A549 (cell line): ENCODE measurements around the gene TMEM106B. TPM values are rescaled to one million over a fixed set of nuclear protein-coding genes. Genes with fewer than 3 reads are reported as not detected.

Source experiments
- ATAC-seq, 2 experiments: fragments of 200-7000 bp in 1 of 2; fragments of >200 bp in 1 of 2; cut with Nextera tagmentation in 1 of 2; cut with Tn5 transposase in 1 of 2; 3 replicates each; pipeline versions ENCODE4 v1.8.0 to v1.9.1; 2018 to 2020; ENCODE audit warnings: mild to moderate bottlenecking in 1 of 2, moderate library complexity in 1 of 2
- CTCF ChIA-PET: fragments of 300-600 bp; sonication (Branson Sonifier 250); formaldehyde crosslinking; extraction: SDS; loops from one replicate; lab custom pipeline; 2021; ENCODE audit warnings: antibody characterized with exemption, inconsistent platforms; lab: Yijun Ruan, JAX
- POLR2A ChIA-PET: fragments of 350-600 bp; formaldehyde crosslinking; extraction: SDS; loops from one replicate; lab custom pipeline; 2021; ENCODE audit warnings: antibody characterized with exemption, inconsistent platforms; lab: Yijun Ruan, JAX
- DNase-seq, 2 experiments: peaks; one replicate each; pipeline versions ENCODE4 v3.0.0 to v3.0.0-alpha.2; 2011 to 2016; ENCODE audit warnings: low read depth in 1 of 2, low spot score in 1 of 2
- FAIRE-seq: peaks from 2 replicates; lab custom pipeline; 2011; peaks lifted over from hg19 to GRCh38; lab: Jason Lieb, UNC
- H3K27ac ChIP-seq, 2 experiments: fragments of >200 bp; sonication (Bioruptor Twin); formaldehyde crosslinking; 3 replicates each; pipeline ENCODE4 v1.5.1; 2016 to 2017
- H3K4me1 ChIP-seq: fragments of >200 bp; sonication (Bioruptor Twin); formaldehyde crosslinking; 3 replicates; pipeline ENCODE4 v1.6.1; 2016
- H3K4me2 ChIP-seq: fragments of >200 bp; sonication (Bioruptor Twin); formaldehyde crosslinking; 3 replicates; pipeline ENCODE4 v1.6.1; 2016
- H3K4me3 ChIP-seq: fragments of >200 bp; sonication (Bioruptor Twin); formaldehyde crosslinking; 3 replicates; pipeline ENCODE4 v1.5.1; 2016
- H3K9me3 ChIP-seq: fragments of >200 bp; sonication (Bioruptor Twin); formaldehyde crosslinking; 3 replicates; pipeline ENCODE4 v1.6.1; 2016
- ATOH8 ChIP-seq: fragments of 250-450 bp; sonication (Bioruptor Pico); IDR thresholded peaks from 2 replicates; pipeline ENCODE4 v1.5.0; 2020; ENCODE audit warnings: low read depth, mild to moderate bottlenecking, moderate library complexity
- CBX8 ChIP-seq: fragments of 200-600 bp; sonication (generic); IDR thresholded peaks from 2 replicates; pipeline ENCODE4 v1.6.1; 2016
- CEBPB ChIP-seq, 2 experiments: fragments of >200 bp in 1 of 2; sonication (Bioruptor Twin) in 1 of 2; formaldehyde crosslinking in 1 of 2; IDR thresholded peaks; 2 replicates each; pipeline ENCODE4 v1.6.1; 2012 to 2016
- CHD2 ChIP-seq: fragments of 150-350 bp; IDR thresholded peaks from 2 replicates; pipeline ENCODE4 v1.6.1; 2014; ENCODE audit warnings: low read length; ENCODE audit not compliant: partially characterized antibody
- E2F6 ChIP-seq: IDR thresholded peaks from 2 replicates; pipeline ENCODE4 v1.6.1; 2012; ENCODE audit warnings: low read depth, borderline replicate concordance
- ELK1 ChIP-seq: fragments of 150-350 bp; IDR thresholded peaks from 2 replicates; pipeline ENCODE4 v1.6.1; 2014; ENCODE audit warnings: low read depth, mild to moderate bottlenecking, low read length
- FOSL2 ChIP-seq, 2 experiments: fragments of 450-650 bp in 1 of 2; fragments of >200 bp in 1 of 2; sonication (Bioruptor Twin) in 1 of 2; formaldehyde crosslinking; IDR thresholded peaks; 2 replicates each; pipeline versions ENCODE4 v1.5.0 to v1.6.1; 2016 to 2020; ENCODE audit warnings: mild to moderate bottlenecking in 1 of 2, moderate library complexity in 1 of 2
- FOXS1 ChIP-seq: fragments of 250-450 bp; sonication (Bioruptor Pico); IDR thresholded peaks from 2 replicates; pipeline ENCODE4 v1.5.0; 2020; ENCODE audit warnings: mild to moderate bottlenecking, moderate library complexity
- GATA3 ChIP-seq: IDR thresholded peaks from 2 replicates; pipeline ENCODE4 v1.6.1; 2012; ENCODE audit warnings: borderline replicate concordance
- HOXA7 ChIP-seq: fragments of 250-450 bp; sonication (Bioruptor Pico); IDR thresholded peaks from 2 replicates; pipeline ENCODE4 v1.5.0; 2020; ENCODE audit warnings: mild to moderate bottlenecking, moderate library complexity
- HOXB5 ChIP-seq: fragments of 250-450 bp; sonication (Bioruptor Pico); IDR thresholded peaks from 2 replicates; pipeline ENCODE4 v1.5.0; 2020; ENCODE audit warnings: mild to moderate bottlenecking, moderate library complexity
- JUNB ChIP-seq: fragments of >200 bp; sonication (Bioruptor Twin); formaldehyde crosslinking; IDR thresholded peaks from 2 replicates; pipeline ENCODE4 v1.6.1; 2016
- KDM1A ChIP-seq: fragments of 200-600 bp; sonication (generic); IDR thresholded peaks from 2 replicates; pipeline ENCODE4 v1.6.1; 2016; ENCODE audit warnings: low read depth, mild to moderate bottlenecking
- MAFK ChIP-seq: fragments of 450-650 bp; IDR thresholded peaks from 2 replicates; pipeline ENCODE4 v1.6.1; 2014; ENCODE audit not compliant: partially characterized antibody
- MAX ChIP-seq: IDR thresholded peaks from 2 replicates; pipeline ENCODE4 v1.6.1; 2012
- MAZ ChIP-seq: fragments of 150-350 bp; IDR thresholded peaks from 2 replicates; pipeline ENCODE4 v1.6.1; 2014; ENCODE audit warnings: antibody characterized with exemption, low read depth, low read length, borderline replicate concordance
- NFE2L2 ChIP-seq: fragments of 150-350 bp; conservative IDR thresholded peaks from 2 replicates; pipeline ENCODE4 v1.6.1; 2014; ENCODE audit warnings: low read length
- NPAS2 ChIP-seq: fragments of 250-450 bp; sonication (Bioruptor Pico); IDR thresholded peaks from 2 replicates; pipeline ENCODE4 v1.8.0; 2022; ENCODE audit warnings: mild to moderate bottlenecking, moderate library complexity, borderline replicate concordance
- PBX3 ChIP-seq: IDR thresholded peaks from 2 replicates; pipeline ENCODE4 v1.6.1; 2012
- POLR2A ChIP-seq: IDR thresholded peaks from 2 replicates; pipeline ENCODE4 v1.6.1; 2012; ENCODE audit warnings: mild to moderate bottlenecking, low read length
- RAD21 ChIP-seq, 2 experiments: fragments of >200 bp in 1 of 2; sonication (Bioruptor Twin) in 1 of 2; formaldehyde crosslinking in 1 of 2; IDR thresholded peaks in 1 of 2; conservative IDR thresholded peaks in 1 of 2; 2 replicates in 1 of 2; 3 replicates in 1 of 2; pipeline ENCODE4 v1.6.1; 2012 to 2018; ENCODE audit warnings: inconsistent platforms in 1 of 2
- SMC3 ChIP-seq: fragments of >200 bp; sonication (Bioruptor Twin); formaldehyde crosslinking; IDR thresholded peaks from 3 replicates; pipeline ENCODE4 v1.6.1; 2018; ENCODE audit warnings: inconsistent platforms
- SREBF2 ChIP-seq: fragments of 450-650 bp; IDR thresholded peaks from 2 replicates; pipeline ENCODE4 v1.6.1; 2014; ENCODE audit warnings: mild to moderate bottlenecking, moderate library complexity
- TFCP2L1 ChIP-seq: fragments of 250-450 bp; sonication (Bioruptor Pico); IDR thresholded peaks from 2 replicates; pipeline ENCODE4 v1.5.0; 2021; ENCODE audit warnings: mild to moderate bottlenecking
- USF2 ChIP-seq: fragments of 450-650 bp; IDR thresholded peaks from 2 replicates; pipeline ENCODE4 v1.6.1; 2014; ENCODE audit warnings: antibody characterized with exemption
- ZC3H11A ChIP-seq: fragments of 450-650 bp; IDR thresholded peaks from 2 replicates; pipeline ENCODE4 v1.6.1; 2014; ENCODE audit warnings: antibody characterized with exemption, mild to moderate bottlenecking
- WGBS: methylation state at CpG from one replicate; pipeline ENCODE4 v1.1.6; 2017; ENCODE audit errors: missing lambda C conversion rate; 5-methylcytosine and 5-hydroxymethylcytosine counted together
- polyA plus RNA-seq, 4 experiments: library from polyadenylated mRNA; depleted of rRNA in 3 of 4; stranded (reverse); fragments of >200 nt; fragmentation: RNase III in 1 of 4; extraction: RNeasy Plus Mini Kit Qiagen cat#74134 plus additional on column Dnase treatment in 1 of 4; gene quantifications; 2 replicates in 3 of 4; 3 replicates in 1 of 4; pipeline ENCODE4 v1.2.3, GENCODE V29; 2011 to 2017

Gene TMEM106B
- polyA plus RNA-seq, 2 of the 4 experiments (the other 2 are of a cell fraction), result 70.9 to 123 TPM

GRCh38 chr7:12250232-12250631 lies 39.1 kb downstream of the TMEM106B start:
- FAIRE-seq (no peak), DNase-seq (no peak), ATAC-seq (no peak)
- ChIA-PET CTCF (no interaction called here), POLR2A (no interaction called here)
- no peaks in the 10 kb centered on the region for H3K4me1 ChIP-seq
- H3K4me2 ChIP-seq, result no peak overlapping the region
- H3K4me3 ChIP-seq, result no peak overlapping the region
- no peak overlapping the region for H3K27ac ChIP-seq
- H3K9me3 ChIP-seq, result peaks cover 7% of the 10 kb centered on the region; the same call in 1 of the 3 replicates
- TF ChIP-seq USF2 (no peak), ZC3H11A (no peak), CEBPB (IDR thresholded peaks at IDR 0.05) (no peak), PBX3 (no peak), CBX8 (no peak), HOXA7 (CRISPR knock-in tag) (no peak), NPAS2 (no peak), FOSL2 (IDR thresholded peaks at IDR 0.05) (no peak), FOSL2 (CRISPR knock-in tag; IDR thresholded peaks at IDR 0.05) (no peak), E2F6 (no peak), FOXS1 (CRISPR knock-in tag) (no peak), RAD21 (conservative IDR thresholded peaks at IDR 0.05 in 1 of 2, IDR thresholded peaks at IDR 0.05 in 1 of 2) (no peak), POLR2A (no peak), KDM1A (no peak), MAX (no peak), TFCP2L1 (CRISPR knock-in tag) (no peak), MAFK (no peak), NFE2L2 (no peak), HOXB5 (CRISPR knock-in tag) (no peak)

- CTCF ChIA-PET, result interaction anchor here (0.7 kb wide), 1 partner anchor 11 kb away, joined by 3 read pairs; no protein-coding TSS in a partner anchor
- FAIRE-seq, result no peak
- peaks cover 7% of the 10 kb centered on the region; the same call in 2 of the 3 replicates for H3K4me1 ChIP-seq
- TF ChIP-seq JUNB (peak; percentile 45), E2F6 (no peak), FOSL2 (IDR thresholded peaks at IDR 0.05) (no peak), FOSL2 (CRISPR knock-in tag; IDR thresholded peaks at IDR 0.05) (peak; percentile 44)
- TF ChIP-seq, all 56 proteins: peak for 2
- ATAC-seq (no peak; a peak in 1 of 6 replicates), DNase-seq (peak in 1 of 2 experiments; percentile 14)
- H3K9me3 ChIP-seq, result peaks cover 7% of the 10 kb centered on the region; the same call in 1 of the 3 replicates
- 0 out of 6 replicates have a peak overlapping the region, but pooled peaks of 1 of the 2 experiments have one; percentile 38 for H3K27ac ChIP-seq
- 47% methylated on average over 2 of the region's 2 CpGs for WGBS
- no peak overlapping the region for H3K4me3 ChIP-seq
- no peak overlapping the region for H3K4me2 ChIP-seq
- POLR2A ChIA-PET, result no interaction called here
These were observed 45.0 kb downstream of the TMEM106B start for GRCh38 chr7:12256090-12256489.

GRCh38 chr7:12257582-12257981 lies 46.5 kb downstream of the TMEM106B start:
- WGBS, result 93% methylated on average over 2 of the region's 2 CpGs
- no peak for ATAC-seq
- ChIA-PET CTCF (interaction anchor here (1.0 to 1.1 kb wide), 2 partner anchors 39 to 157 kb away, joined by 3 to 4 read pairs; no protein-coding TSS in a partner anchor), POLR2A (no interaction called here)
- H3K4me2 ChIP-seq, result peak overlapping the region; percentile 32; the same call in 2 of the 3 replicates
- peaks cover 7% of the 10 kb centered on the region; the same call in 2 of the 3 replicates for H3K4me1 ChIP-seq
- no peak for DNase-seq
- H3K4me3 ChIP-seq, result no peak overlapping the region
- no peak overlapping the region for H3K27ac ChIP-seq
- no peak for TF ChIP-seq SMC3
- TF ChIP-seq ATOH8, result no peak
- TF ChIP-seq PBX3, result no peak
- no peak for TF ChIP-seq ZC3H11A
- no peak for TF ChIP-seq NPAS2
- TF ChIP-seq CBX8, result no peak
- no peak for TF ChIP-seq MAZ
- no peak for TF ChIP-seq SREBF2
- TF ChIP-seq KDM1A, result no peak
- TF ChIP-seq ELK1, result no peak
- no peak for TF ChIP-seq CHD2
- TF ChIP-seq GATA3, result no peak
- TF ChIP-seq JUNB, result no peak
- FAIRE-seq, result peak; percentile 18
- H3K9me3 ChIP-seq, result peaks cover 7% of the 10 kb centered on the region; the same call in 1 of the 3 replicates
